Keratinocyte (primary cell): ENCODE data around the gene PPP5C. TPM values are rescaled to one million over a fixed set of nuclear protein-coding genes. Genes with fewer than 3 reads are reported as not detected.

Source experiments
- DNase-seq: peaks from one replicate; pipeline ENCODE4 v3.0.0-alpha.2; 2011; ENCODE audit warnings: low read depth, missing footprints, low spot score
- FAIRE-seq: peaks from 2 replicates; lab custom pipeline; 2011; peaks lifted over from hg19 to GRCh38; lab: Jason Lieb, UNC
- H2AFZ ChIP-seq: 2 replicates; pipeline ENCODE4 v1.6.0; 2012; ENCODE audit warnings: low read length, control low read depth, inconsistent platforms; ENCODE audit not compliant: control insufficient read depth
- H3K27ac ChIP-seq: 2 replicates; pipeline ENCODE4 v1.5.1; 2011; ENCODE audit warnings: low read length; ENCODE audit not compliant: control insufficient read depth, insufficient read depth
- H3K27me3 ChIP-seq: 3 replicates; pipeline ENCODE4 v1.6.0; 2011; ENCODE audit warnings: low read length; ENCODE audit not compliant: control insufficient read depth, insufficient read depth; ENCODE audit errors: extremely low read depth
- H3K36me3 ChIP-seq, 2 experiments: 2 replicates in 1 of 2; 3 replicates in 1 of 2; pipeline ENCODE4 v1.5.1; 2011; ENCODE audit warnings: low read length in 2 of 2, mild to moderate bottlenecking in 1 of 2; ENCODE audit not compliant: control insufficient read depth in 2 of 2, insufficient read depth in 2 of 2; ENCODE audit errors: extremely low read depth in 1 of 2
- H3K4me1 ChIP-seq: 3 replicates; pipeline ENCODE4 v1.5.1; 2011; ENCODE audit warnings: low read length; ENCODE audit not compliant: control insufficient read depth, insufficient read depth; ENCODE audit errors: extremely low read depth
- H3K4me2 ChIP-seq: 3 replicates; pipeline ENCODE4 v1.6.0; 2011; ENCODE audit warnings: low read depth, low read length; ENCODE audit not compliant: control insufficient read depth, insufficient read depth; ENCODE audit errors: extremely low read depth
- H3K4me3 ChIP-seq, 3 experiments: fragments of 200-600 bp in 1 of 3; sonication (generic) in 1 of 3; 2 replicates in 2 of 3; 3 replicates in 1 of 3; pipeline ENCODE4 v1.5.1; 2011 to 2016; ENCODE audit warnings: low read length in 3 of 3, mild to moderate bottlenecking in 3 of 3, control low read depth in 2 of 3, inconsistent platforms in 1 of 3, low read depth in 1 of 3, mixed read lengths in 1 of 3, mixed run types in 1 of 3, moderate library complexity in 1 of 3; ENCODE audit not compliant: control insufficient read depth in 2 of 3, insufficient read depth in 2 of 3; ENCODE audit errors: extremely low read depth in 1 of 3
- H3K79me2 ChIP-seq: 2 replicates; pipeline ENCODE4 v1.6.0; 2012; ENCODE audit warnings: low read length; ENCODE audit not compliant: control insufficient read depth, insufficient read depth
- H3K9ac ChIP-seq: 3 replicates; pipeline ENCODE4 v1.6.0; 2011; ENCODE audit warnings: low read length; ENCODE audit not compliant: control insufficient read depth, insufficient read depth; ENCODE audit errors: extremely low read depth
- H3K9me1 ChIP-seq: 3 replicates; pipeline ENCODE4 v1.6.0; 2011; ENCODE audit warnings: low read length; ENCODE audit not compliant: control insufficient read depth, insufficient read depth; ENCODE audit errors: extremely low read depth
- H3K9me3 ChIP-seq: 2 replicates; pipeline ENCODE4 v1.5.1; 2012; ENCODE audit warnings: low read depth, low read length; ENCODE audit not compliant: control insufficient read depth
- H4K20me1 ChIP-seq: 3 replicates; pipeline ENCODE4 v1.6.0; 2011; ENCODE audit warnings: low read length; ENCODE audit not compliant: control insufficient read depth, insufficient read depth; ENCODE audit errors: extremely low read depth
- EZH2 ChIP-seq: IDR thresholded peaks from one replicate; pipeline ENCODE4 v1.6.1; 2012; ENCODE audit warnings: inconsistent platforms, mild to moderate bottlenecking, low read length, moderate library complexity
- dilution Hi-C: fragments of 300-500 bp; cut with MboI; formaldehyde crosslinking; loops from one replicate; pipeline ENCODE4 v1.7.0; 2020; ENCODE audit warnings: low sequenced_read_pairs; ENCODE audit not compliant: extremely low pct_ligation_motif_present
- polyA plus RNA-seq, 5 experiments: library from polyadenylated mRNA; depleted of rRNA in 3 of 5; stranded (reverse) in 3 of 5; stranded (forward) in 1 of 5; unstranded in 1 of 5; fragments of >200 nt; gene quantifications; 1 replicate in 1 of 5; 2 replicates in 3 of 5; 3 replicates in 1 of 5; pipeline versions ENCODE4 v1.2.1 to v1.2.3, GENCODE V29; 2011 to 2012; ENCODE audit warnings: missing spikeins in 2 of 5, low read depth in 1 of 5, low replicate concordance in 1 of 5
- TF ChIP-seq, protein P1 (sequence below), 3 experiments: IDR thresholded peaks in 1 of 3; conservative IDR thresholded peaks in 1 of 3; optimal IDR thresholded peaks in 1 of 3; 2 replicates in 2 of 3; 3 replicates in 1 of 3; pipeline versions ENCODE3 to v1.5.1; 2011; ENCODE audit warnings: low read length in 3 of 3, mild to moderate bottlenecking in 3 of 3, moderate library complexity in 2 of 3, control low read depth in 1 of 3, inconsistent platforms in 1 of 3; ENCODE audit not compliant: insufficient read depth in 2 of 3; ENCODE audit errors: extremely low read depth in 1 of 3

Gene PPP5C
- polyA plus RNA-seq, 1 donor (not counting 4 experiments of a cell fraction or from before 2014, with no cell fraction given): 97.5 TPM

DNA sequence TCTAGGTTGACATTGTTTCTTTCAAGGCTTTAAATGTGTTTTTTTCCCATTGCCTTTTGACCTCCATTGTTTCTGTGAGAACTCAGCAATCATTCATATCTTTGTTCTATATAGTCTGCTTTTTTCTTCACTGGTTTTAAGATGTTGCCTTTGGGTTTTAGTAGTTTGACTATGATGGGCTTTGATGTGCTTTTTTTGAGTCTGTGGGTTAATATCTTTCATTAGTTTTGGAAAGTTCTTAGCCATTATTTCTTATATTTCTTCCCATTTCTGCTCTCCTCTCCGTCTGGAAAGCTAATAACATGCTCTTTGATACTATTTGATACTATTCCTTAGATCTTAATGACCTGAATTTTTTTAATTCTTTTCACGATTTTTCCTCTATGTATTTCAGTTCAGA, 33.8 kb downstream of the PPP5C start:
- Histone ChIP-seq H3K9ac (no peak overlapping the region), H3K79me2 (peaks cover 2% of the 10 kb centered on the region), H3K4me2 (no peak overlapping the region), H3K9me3 (no peaks in the 10 kb centered on the region), H3K4me3 (no peak overlapping the region), H3K9me1 (no peaks in the 10 kb centered on the region), H3K27me3 (no peaks in the 10 kb centered on the region), H3K4me1 (no peaks in the 10 kb centered on the region), H2AFZ (no peak overlapping the region), H3K36me3 (peaks cover 14 to 15% of the 10 kb centered on the region in 2 experiments), H4K20me1 (no peaks in the 10 kb centered on the region), H3K27ac (no peak overlapping the region)
- FAIRE-seq: no peak
- TF ChIP-seq, protein P1, sequence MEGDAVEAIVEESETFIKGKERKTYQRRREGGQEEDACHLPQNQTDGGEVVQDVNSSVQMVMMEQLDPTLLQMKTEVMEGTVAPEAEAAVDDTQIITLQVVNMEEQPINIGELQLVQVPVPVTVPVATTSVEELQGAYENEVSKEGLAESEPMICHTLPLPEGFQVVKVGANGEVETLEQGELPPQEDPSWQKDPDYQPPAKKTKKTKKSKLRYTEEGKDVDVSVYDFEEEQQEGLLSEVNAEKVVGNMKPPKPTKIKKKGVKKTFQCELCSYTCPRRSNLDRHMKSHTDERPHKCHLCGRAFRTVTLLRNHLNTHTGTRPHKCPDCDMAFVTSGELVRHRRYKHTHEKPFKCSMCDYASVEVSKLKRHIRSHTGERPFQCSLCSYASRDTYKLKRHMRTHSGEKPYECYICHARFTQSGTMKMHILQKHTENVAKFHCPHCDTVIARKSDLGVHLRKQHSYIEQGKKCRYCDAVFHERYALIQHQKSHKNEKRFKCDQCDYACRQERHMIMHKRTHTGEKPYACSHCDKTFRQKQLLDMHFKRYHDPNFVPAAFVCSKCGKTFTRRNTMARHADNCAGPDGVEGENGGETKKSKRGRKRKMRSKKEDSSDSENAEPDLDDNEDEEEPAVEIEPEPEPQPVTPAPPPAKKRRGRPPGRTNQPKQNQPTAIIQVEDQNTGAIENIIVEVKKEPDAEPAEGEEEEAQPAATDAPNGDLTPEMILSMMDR (optimal IDR thresholded peaks at IDR 0.05 in 1 of 3, IDR thresholded peaks at IDR 0.05 in 1 of 3, conservative IDR thresholded peaks at IDR 0.05 in 1 of 3; ENCODE audit: extremely low read depth in 1 of 3, insufficient read depth in 2 of 3, low read length in 3 of 3): no peak
- no peak for TF ChIP-seq EZH2
- dilution Hi-C loops: no loop called here
- no peak for DNase-seq

DNA sequence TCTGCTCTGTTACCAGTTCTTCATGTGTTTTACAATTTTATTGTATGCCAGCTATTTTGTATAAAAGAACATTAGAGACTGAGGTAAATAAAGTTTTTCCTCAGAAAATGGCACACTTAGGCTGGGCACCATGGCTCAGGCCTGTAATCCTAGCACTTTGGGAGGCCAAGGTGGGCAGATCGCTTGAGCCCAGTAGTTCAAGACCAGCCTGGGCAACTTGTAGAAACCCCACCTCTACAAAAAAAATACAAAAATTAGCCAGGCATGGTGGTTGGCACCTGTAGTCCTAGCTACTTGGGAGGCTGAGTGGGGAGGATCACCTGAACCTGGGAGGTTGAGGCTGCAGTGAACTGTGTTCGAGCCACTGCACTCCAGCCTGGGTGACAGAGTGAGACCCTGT, 34.5 kb downstream of the PPP5C start:
- H3K36me3 ChIP-seq: peaks cover 13% of the 10 kb centered on the region in 2 experiments
- peaks cover 2% of the 10 kb centered on the region for H3K79me2 ChIP-seq
- H3K27ac ChIP-seq: no peak overlapping the region
- DNase-seq (no peak), FAIRE-seq (no peak)
- H3K9ac ChIP-seq: no peak overlapping the region
- H3K4me3 ChIP-seq: no peak overlapping the region
- H2AFZ ChIP-seq: no peak overlapping the region
- H3K4me1 ChIP-seq: no peaks in the 10 kb centered on the region
- no peaks in the 10 kb centered on the region for H3K9me3 ChIP-seq
- no peak overlapping the region for H3K4me2 ChIP-seq
- no peaks in the 10 kb centered on the region for H4K20me1 ChIP-seq
- TF ChIP-seq EZH2: no peak
- TF ChIP-seq, protein P1 (optimal IDR thresholded peaks at IDR 0.05 in 1 of 3, IDR thresholded peaks at IDR 0.05 in 1 of 3, conservative IDR thresholded peaks at IDR 0.05 in 1 of 3; ENCODE audit: extremely low read depth in 1 of 3, insufficient read depth in 2 of 3, low read length in 3 of 3): no peak
- no peaks in the 10 kb centered on the region for H3K27me3 ChIP-seq
- dilution Hi-C loops: no loop called here
- no peaks in the 10 kb centered on the region for H3K9me1 ChIP-seq
